NCI-H2227 (cell line): ENCODE data around the gene MBD3.

Experiments used
- DNase-seq: peaks from one replicate; lab custom pipeline; 2025; ENCODE audit not compliant: unreplicated experiment; lab: John Stamatoyannopoulos, UW

MBD3 gene

GRCh38 chr19:1619703-1620102 lies 27.0 kb upstream of the MBD3 start:
- no peak for DNase-seq

- no peak for DNase-seq
These were observed 26.4 kb upstream of the MBD3 start for GRCh38 chr19:1619094-1619439.

DNA sequence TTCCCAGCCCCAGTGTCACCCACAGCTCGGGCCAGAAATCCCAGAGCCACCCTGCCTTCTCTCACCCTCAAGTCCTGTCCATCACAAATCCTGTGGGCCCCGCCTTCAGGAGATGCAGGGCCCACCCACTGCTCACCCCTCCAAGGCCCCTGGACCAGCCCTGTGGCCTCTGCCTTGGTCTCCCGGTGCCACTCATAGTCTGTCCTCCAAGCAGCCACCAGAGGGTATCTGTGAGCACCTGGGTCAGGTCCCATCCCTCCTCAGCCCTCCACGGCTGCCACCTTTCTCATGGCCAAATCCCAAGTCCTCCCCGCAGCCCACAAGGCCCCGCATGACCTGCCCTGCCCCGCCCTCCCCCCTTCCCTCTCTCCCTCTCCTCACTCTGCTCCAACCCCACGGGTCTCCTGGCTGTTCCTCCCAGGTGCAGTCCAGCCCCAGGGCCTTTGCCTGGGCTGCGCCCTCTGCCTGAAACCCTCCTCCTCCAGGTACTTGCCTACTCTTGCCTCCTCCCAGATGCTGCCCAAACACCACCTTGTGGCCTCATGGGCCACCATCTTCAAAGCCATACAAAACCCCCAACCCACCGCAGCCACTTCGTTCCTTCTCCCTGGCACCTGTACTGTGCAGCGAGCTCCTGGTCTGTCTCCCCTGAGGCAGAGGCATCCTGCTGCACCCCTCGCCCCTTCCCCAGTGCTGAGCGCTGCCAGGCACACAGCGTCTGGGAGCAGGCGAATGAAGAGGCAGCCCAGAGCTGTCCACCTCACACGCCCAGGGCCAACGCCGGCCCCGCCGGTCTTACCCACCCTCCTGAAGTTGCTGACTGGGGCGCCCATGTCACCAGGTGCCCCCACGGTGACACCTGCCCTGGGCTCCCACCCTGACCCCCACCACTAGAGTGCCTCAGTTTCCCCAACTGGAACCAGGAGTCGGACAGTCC lies 25.8 kb upstream of the MBD3 start:
- no peak for DNase-seq

DNA sequence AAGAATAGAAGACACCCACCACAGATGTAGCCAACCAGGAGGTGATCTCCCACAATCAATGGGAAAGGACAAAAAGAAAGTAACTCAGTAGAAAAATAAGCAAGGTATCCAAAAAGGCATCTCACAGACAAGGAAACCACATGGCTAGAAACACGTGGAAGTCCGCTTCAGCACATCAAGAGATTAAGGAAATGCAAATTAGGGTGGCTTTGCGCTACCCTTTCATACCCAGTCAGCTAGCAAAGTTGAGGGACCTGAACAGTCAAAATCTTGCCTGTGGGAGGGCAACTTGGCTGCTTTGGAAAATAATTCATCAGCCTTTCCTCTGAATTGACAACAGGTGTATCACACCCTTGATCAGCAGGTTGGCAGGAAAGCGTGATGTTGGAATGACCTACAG lies 24.2 kb upstream of the MBD3 start:
- DNase-seq = no peak

DNA sequence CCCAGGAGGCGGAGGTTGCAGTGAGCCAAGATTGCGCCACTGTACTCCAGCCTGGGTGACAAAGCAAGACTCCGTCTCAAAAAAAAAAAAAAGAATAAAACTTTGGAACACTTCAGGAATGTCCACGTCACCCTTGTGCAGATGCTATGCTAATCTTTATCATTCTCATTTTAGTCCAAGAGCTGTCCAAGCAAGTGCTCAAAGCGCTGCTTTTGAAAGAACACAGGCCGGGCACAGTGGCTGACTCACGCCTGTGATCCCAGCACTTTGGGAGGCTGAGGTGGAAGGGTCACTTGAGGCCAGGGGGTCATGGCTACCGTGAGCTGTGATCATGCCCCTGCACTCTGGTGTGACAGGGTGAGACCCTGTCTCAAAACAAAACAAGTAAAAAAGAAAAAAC lies 23.7 kb upstream of the MBD3 start:
- DNase-seq = no peak

DNA sequence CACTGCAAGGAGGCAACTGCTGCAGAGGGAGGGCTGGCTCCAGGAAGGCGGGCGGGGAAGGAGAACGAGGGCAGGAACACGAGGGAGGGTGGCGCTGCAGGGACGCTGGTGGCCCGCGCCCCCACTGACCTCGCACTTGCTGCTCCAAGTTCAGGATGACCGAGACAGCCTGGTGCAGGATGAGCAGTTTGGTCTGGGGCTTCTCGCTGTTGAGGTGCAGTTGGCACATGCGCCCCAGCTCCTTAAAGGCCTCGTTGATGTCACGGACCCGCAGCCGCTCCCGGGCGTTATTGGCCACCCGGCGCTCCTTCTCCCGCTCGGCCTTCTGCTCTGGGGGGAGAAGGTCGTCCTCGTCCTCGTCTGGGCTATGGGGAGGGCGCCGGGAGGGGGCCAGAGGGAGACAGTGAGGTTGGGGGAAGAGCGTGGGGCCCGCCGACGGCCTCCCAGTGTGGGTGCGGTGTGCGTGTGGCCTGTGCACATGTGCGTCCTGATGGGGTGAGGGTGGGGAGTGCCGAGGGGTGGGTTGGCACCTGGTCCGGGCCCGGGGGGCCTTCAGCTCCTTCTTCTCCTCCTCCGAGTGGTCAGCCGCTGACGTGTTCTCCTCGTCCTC lies 22.6 kb upstream of the MBD3 start:
- DNase-seq = no peak

DNA sequence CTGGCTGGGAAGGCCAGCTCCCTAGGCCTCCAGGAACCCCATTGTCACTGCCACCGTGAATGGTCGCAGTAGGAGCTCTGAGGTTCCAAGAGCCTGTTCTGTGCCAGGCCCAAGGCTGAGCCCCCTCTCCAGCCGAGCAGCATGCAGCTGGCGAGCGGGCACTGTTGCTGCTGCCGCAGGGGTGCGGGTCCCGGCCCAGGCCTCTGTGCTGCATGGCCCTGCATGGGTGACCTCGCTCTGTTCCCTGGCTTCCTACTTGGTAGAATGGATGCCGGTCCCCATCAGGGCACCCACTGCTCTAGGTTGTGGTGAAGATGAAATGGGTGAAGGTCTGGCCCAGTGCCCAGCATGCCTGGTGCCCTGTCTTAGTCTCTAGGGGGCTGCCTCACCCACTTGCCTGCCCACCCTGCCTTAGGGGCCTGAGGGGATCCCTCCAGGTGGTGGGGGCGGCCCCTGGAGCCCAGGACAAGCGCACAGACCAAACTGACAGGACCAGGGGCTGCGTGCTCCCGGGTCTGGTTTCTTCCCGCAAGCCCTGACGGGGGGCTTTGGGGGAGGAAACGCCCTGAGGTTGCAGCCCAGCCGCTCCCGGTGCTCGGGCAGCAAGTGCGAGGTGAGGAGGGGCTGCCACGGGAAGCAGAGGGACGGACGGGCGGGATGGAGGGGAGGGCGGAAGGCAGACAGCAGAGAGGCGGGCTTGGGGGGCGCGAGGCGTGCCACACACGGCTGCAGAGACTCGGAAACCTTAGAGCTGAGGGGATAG lies 21.3 kb upstream of the MBD3 start:
- DNase-seq = no peak

DNA sequence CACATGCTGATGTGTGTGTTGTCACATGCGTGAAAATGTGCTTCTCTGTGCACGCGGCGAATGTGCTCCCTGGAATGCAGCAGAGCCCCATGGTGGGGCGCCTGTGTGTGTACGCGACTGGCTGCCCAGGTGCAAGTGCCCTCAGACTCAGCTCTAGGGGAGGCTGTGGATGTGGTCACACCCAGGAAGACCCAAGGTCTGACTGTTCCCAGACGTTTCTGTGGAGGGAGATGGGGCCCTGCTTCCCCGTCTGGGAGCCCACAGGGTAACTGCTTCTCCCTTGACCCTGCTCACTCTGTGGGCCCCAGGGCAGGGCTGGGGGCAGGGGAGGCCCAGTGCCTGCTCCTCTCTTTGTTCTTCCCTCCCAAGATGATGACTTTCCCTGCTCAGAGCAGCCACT lies 20.5 kb upstream of the MBD3 start:
- DNase-seq = no peak

DNA sequence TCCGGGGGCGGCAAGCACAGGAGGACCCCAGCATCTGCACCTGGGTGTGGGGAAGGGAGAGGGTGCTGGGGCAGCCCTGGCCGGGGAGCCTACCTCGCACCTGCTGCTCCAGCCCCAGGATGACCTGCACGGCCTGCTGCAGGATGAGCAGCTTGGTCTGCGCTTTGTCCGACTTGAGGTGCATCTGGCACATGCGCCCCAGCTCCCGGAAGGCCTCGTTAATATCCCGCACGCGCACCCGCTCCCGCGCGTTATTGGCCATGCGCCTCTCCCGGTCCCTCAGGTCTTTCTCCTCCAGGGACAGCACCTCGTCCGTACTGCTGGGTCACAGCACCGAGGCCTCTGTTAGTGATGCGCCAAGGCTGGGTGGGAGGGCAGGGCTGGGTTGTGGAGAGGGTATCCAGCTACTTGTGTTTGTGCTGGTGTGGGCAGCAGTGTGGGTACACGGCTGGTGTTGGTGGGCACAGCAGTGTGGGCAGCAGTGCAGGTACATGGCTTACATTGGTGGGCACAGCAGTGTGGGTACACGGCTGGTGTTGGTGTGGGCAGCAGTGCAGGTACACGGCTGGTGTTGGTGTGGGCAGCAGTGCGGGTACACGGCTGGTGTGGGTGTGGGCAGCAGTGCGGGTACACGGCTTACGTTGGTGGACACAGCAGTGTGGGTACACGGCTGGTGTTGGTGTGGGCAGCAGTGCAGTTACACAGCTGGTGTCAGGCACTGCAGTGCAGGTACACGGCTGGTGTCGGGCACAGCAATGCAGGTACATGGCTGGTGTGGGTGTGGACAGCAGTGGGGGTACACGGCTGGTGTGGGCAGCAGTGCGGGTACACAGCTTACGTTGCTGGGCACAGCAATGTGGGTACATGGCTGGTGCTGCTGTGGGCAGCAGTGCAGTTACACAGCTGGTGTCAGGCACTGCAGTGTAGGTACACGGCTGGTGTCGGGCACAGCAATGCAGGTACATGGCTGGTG lies 19.7 kb upstream of the MBD3 start:
- no peak for DNase-seq

GRCh38 chr19:1611353-1611752 lies 18.7 kb upstream of the MBD3 start:
- DNase-seq = no peak

DNA sequence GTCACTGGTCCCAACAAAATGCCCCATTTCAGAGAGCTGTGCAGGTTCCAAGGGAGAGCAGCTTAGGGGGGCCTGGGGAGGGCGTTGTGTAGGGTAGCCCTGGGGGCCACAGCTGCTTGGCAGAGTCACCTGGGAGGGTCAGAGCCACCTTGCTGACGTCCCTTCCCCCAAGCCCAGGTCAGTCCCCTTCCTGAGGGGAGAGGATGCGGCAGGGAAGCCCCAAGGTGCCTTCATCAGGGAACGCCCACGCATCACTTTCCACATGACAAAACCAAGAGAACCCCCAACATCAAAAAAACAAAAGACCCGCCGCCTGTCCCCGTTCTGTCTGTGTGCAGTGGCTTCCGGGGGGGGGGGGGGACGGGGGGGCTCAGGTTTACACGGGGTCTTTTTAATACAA lies 17.9 kb upstream of the MBD3 start:
- no peak for DNase-seq

DNA sequence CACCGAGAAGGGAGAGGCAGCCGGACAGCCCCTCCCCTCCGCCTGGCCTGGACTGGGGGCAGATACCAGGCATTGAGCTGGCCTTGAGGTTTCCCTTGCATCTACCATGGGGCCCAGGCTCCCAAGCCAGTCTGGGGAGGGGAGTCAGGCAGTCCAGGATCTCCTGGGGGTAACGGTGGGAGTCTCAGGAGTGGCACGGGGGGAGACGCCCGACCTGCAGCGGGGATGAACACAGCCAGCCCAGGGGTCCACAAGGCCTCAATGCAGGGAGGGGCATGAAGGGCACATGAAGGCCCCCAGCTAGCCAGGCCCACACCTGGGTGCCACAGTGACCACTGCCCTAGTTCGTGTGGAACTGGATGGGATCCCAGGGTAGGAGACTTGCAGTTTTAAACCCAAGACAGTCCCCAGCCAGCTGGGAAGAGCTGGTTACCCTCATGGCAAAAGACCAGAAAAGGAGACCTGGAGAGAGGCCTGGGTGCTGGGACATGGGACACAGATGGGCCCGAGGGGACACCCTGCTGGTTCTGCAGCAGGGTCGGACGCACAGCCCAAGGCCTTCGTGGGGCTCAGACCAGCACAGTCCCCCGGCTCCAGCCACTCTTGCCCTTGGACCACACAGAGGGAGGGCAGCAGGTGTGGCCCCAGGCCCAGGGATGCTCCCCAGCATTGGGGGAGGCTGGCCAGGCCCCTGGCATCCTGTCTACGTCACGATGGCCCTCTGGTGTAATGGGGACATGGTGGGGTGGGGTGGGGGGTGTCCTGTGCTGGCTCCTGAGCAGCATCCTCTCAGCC lies 17.2 kb upstream of the MBD3 start:
- DNase-seq = no peak

GRCh38 chr19:1609103-1609396 lies 16.4 kb upstream of the MBD3 start:
- no peak for DNase-seq

DNA sequence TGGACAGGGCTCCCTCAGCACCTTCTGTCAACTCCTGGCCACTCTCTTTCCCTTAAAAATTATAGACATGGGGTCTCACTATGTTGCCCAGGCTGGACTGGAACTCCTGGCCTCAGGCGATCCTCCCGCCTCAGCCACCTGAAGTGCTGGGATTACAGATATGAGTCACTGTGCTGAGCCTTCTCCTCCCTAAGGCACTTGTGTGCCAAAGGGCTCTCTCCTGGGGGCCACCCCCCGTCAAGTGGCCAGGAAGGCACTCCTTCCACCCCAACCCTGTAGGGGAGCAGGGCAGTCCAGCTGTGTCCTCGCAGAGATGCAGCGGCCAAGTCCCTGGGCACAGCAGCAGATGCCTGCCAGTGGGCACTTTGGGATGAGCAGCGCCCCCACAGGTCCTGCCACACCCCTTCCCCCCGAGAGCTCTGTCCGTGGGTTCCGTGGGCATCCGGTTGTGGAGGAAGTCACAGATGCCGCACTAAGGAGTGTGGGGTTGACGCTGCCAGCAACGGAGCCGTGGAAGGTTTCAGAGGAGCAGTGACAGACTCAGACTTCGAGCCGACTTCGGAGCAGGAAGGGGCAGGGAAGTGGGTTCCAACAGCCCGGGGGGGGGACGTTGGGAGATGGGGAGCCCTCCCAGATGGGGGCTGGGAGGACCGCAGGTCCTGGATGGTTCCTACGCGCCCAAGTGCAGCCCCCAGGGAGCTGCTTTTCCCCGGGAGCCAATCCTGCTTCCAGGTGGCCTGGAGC lies 15.9 kb upstream of the MBD3 start:
- DNase-seq = no peak

DNA sequence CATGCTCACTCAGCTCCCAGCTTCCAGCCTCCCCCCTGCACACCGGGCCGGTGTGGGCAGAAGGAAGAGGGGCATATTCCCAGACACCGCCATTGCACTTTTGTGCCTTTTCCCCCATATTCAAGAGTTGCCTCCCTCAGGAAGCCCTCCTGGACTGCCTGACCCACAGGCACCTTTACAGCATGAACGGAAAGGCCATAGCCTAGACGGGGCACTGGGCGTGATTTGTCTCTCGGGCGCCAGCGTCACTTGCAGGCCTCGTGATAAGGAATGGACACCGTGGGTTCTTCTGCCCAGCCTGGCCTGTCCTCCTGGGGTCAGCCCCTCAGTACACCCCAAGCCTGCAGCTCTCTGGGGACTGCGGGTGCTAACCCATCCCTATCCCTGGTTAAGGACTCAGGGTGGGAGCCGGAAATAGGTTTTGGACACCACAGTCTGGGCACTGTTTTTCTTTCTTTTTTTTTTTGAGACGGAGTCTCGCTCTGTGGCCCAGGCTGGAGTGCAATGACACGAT lies 13.5 kb upstream of the MBD3 start:
- no peak for DNase-seq

DNA sequence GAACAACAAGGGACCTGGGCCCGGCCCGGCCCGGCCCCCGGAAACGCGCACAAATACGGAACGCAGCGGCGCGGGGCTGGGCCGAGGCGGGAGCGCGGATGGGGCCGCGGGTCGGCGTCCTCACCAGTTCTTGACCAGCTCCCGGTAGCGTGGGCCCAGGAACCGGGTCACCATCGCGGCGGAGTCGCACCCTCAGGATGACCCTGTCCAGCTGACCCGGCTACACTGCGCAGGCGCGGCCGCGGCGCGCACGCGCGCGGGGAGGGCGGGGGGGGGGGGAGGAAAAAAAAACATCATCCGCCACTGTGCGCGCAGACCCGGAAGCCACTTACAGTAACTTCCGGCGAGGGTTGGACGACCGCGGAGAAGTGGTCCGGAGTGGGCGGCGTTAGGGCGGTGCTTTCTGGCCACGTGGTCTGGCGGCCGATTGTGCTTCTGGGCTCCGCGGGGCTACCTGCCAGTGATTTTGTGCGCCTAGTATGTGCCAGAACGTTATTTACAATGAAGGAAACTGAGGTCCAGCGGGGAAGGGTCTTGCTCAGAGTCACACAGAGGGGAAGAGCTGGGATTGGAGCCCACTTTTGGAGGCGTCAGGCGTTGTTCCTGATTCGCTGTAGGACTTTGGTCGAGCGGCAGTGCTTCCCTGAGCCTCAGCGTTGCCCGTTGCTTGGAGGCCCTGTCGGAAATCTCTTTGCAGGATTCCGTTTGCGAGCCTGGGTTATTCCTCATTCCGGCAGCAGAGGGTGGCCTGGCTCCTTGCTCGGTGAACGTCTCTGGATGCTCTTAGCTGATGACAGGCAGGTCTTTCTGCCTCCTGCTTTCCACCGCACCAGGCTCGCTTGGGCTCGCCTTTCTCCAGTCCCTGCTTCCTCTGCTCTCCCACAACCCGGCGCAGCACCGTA lies 12.8 kb upstream of the MBD3 start, which contains the start of gene UQCR11:
Gene UQCR11, minus strand, starts transcription at position 227 of the 902 bp plus-strand sequence. Its CDS starts 53 bp downstream, at position 174.
- DNase-seq = peak; percentile 93

DNA sequence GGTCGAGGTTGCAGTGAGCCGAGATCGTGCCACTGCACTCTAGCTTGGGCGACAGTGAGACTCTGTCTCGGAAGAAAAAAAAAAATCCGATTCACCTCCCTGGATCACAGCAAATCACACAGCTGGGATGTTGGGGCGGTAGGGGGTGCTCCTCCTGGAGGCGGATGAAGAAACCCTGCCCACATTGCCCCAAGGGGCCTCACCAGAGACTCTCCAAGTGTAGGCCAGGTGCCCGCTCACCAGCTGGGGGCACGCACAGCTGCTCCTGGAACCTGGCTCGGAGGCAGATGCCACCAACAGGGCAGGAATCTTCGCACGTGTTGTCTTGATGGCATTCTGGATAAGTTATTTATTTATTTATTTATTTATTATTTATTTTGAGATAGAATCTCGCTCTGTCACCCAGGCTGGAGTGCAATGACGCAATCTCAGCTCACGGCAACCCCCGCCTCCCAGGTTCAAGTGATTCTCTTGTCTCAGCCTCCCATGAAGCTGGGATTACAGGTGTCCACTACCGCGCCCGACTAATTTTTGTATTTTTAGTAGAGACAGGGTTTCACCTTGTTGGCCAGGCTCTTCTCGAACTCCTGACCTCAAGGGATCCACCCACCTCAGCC lies 9.5 kb upstream of the MBD3 start:
- DNase-seq = no peak

DNA sequence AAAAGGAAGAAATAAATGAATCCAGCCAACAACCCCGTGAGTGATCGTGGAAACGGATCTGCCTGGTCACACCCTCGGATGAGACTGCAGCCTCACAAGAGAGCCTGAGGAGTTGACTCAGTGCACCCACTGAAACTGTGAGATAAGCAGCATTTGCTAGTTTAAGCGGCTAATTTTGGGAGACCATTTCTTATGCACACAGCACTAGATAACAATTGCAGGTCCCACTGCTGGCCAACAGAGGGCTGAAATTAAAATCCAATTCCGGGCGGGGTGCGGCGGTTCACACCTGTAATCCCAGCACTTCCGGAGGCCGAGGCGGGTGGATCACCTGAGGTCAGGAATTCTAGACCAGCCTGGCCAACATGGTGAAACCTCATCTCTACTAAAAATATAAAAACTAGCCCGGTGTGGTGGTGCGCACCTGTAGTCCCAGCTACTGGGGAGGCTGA lies 9.0 kb upstream of the MBD3 start:
- no peak for DNase-seq
